CD4-positive, alpha-beta T cell treated with Interleukin-21 for 1 hour (primary cell): ENCODE measurements around the gene RUFY2.
"Not testable (repeated sequence)": the region's sequence is repeated elsewhere in the genome, so short reads cannot be mapped to it uniquely, and the experiment has no call there.

Experiments used
- DNase-seq: peaks from one replicate; pipeline ENCODE4 v3.0.0-alpha.2; 2020

RUFY2 gene

GRCh38 chr10:68406815-68407548 is at the start of gene RUFY2:
TSS of gene RUFY2 (minus strand) at chr10:68407277. CDS start at chr10:68407189, 88 bp downstream.
- peak; percentile 80 for DNase-seq

DNA sequence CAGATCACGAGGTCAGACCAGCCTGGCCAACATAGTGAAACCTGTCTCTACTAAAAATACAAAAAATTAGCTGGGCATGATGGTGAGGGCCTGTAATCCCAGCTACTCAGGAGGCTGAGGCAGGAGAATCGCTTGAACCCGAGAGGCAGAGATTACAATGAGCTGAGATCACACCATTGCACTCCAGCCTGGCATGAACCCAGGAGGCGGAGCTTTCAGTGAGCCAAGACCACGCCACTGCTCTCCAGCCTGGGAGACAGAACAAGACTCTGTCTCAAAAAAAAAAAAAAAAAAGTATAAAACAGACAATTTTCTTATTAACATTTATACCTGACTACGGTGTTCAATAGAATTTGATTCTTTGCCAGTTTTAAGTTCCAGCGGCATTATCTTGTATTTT is 42.6 kb upstream of the RUFY2 start:
- not testable (repeated sequence) for DNase-seq

DNA sequence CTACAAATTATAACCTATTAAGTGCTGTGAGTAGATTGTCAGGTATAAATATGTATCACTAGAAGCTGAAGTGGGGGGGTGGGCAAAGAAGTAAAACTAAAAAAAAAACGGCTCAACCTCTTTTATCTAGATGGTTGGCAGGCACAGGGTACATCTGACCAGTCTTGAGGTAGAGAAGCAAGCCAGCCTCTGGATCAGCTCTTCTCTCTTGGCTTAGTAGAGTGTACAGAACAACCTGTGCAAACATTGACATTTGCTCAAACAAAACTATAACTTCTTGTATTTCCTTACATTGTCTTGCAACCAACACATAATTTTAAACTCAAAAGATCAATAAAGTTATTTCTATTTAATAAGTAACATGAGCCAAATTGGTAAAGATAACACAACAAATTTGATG is 39.1 kb upstream of the RUFY2 start:
- DNase-seq = no peak

- DNase-seq = no peak
Measured at GRCh38 chr10:68442971-68443370, 35.9 kb upstream of the RUFY2 start.

DNA sequence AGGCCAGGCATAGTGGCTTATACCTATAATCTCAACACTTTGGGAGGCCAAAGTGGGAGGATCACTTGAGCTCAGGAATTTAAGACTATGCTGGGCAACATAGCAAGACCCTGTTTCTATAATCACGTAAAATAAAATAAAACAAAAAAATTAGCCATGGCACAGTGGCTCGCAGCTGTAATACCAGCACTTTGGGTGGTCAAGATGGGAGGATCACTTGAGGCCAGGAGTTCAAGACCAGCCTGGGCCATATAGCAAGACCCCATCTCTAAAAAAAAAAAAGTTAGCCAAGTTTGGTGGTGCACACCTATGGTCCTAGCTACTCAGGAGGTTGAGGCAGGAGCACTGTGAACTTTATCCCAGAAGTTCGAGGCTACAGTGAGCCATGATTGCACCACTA is 33.8 kb upstream of the RUFY2 start:
- DNase-seq = no peak

- no peak for DNase-seq
Measured at GRCh38 chr10:68435803-68436202, 28.7 kb upstream of the RUFY2 start.

- no peak for DNase-seq
Measured at GRCh38 chr10:68434657-68435056, 27.6 kb upstream of the RUFY2 start.

- no peak for DNase-seq
Measured at GRCh38 chr10:68428396-68429104, 21.5 kb upstream of the RUFY2 start.

GRCh38 chr10:68424454-68425014 is 17.5 kb upstream of the RUFY2 start:
- DNase-seq = no peak

DNA sequence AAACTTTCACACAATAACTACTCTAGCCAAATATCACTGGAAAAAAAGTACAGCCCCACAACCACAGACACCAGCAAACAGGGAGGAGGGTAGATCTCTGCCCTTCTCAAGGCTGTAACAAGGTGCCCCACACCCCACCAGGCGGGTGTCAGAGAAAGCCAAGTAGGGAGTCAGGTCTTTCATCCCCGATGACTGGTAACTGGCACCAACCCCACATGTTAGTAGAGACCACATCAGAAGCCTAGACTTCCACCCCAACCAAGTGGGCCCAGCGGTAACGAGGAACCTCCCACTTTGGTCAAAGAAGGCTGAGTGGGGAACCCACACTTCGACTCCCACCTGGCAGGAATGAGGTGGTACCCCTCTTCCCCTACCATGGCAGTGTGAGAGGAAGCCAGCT is 16.4 kb upstream of the RUFY2 start:
- peak; percentile 17 for DNase-seq

DNA sequence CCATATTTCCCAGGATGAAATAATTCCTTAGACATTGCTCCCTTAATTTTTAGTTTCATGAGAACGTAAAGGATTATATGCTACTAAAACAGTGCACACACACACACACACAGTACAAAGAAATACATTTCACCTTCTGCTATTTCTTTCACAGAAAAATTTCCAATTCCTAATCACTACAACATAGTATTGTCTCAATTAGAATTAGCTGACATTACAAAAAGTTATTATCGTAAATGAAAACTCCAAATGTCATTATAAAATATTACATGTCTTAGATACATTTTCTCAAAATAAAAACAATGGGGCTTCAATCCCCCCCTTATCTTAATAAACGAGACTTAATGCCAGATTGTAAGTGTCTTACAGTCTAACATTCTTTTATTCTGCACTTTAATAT is 12.3 kb upstream of the RUFY2 start:
- DNase-seq = no peak

DNA sequence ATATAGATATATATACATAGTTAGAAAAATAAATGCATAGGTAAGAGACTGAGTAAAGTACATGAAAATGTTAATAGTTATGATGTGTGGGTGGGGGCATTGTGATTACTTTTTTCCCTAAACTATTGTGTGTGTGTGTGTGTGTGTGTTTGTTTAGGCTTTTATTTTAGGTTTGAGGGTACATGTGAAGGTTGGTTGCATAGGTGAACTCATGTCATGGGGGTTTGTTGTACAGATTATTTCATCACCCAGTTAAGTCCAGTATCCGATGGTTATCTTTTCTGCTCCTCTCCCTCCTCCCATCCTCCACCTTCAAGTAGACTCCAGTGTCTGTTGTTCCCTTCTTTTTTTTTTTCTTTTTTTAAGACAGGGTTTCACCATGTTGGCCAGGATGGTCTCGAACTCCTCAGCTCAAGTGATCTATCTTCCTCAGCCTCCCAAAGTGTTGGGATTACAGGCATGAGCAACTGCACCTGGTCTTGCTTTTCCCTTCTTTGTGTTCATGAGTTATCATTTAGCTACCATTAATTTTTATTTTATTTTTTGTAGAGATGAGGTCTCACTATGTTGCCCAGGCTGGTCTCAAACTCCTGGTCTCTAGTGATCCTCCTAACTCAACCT is 1.9 kb upstream of the RUFY2 start:
- no peak for DNase-seq

- DNase-seq = peak; percentile 21
Measured at GRCh38 chr10:68406111-68406814, 814 bp downstream of the RUFY2 start.

GRCh38 chr10:68403701-68404100 is 3.4 kb downstream of the RUFY2 start:
- DNase-seq = no peak

DNA sequence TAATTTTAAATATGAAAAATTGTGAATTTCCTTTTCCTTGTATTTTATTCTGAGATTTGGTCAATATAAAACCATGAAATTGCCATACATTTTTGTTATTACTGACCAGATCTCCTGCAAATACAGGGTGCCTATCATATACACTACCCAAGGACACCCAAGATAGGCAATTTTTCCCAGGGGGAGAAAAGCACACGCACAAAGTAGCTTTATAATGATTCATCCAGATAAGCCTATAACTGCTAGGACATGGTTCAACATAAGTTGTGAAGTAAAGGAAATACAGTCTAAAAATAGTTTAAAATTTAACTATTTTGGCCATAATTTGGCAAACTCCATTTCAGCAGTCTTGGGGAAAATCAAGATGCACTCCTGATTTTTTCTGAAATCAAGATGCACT is 4.8 kb downstream of the RUFY2 start:
- DNase-seq = no peak

DNA sequence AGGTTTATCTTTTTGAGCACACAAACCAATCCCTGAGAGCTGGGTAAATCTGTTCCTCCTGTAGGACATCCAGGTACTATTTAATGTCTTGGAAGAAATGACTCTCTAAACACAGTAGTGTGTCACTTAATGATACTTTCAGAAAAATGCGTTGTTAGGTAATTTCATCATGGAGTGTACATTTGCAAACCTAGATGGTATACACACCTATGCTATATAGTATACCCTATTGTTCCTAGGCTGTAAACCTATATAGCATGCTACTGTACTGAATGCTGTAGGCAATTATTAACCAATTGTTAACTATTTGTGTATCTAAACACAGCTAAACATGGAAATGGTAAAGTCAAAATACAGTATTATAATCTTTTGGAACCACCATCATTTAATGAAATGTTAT is 10.1 kb downstream of the RUFY2 start:
- no peak for DNase-seq

DNA sequence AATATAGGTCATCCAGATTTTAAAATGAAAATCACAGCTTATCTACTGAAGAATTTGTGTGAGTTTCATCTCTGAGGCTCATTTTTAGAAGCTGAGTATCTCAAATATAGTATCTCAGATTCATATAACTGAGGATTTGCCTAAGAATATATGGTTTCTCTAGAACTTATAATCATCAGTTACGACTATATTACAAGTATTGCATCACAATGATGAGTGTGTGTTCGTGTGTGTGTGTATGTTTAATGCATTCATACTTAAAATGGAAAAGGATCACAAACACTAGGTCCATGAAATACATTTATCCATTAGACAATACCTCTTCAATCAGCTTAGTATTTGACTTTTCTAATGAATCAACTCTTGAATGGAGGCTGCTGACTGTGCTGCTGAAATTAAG is 21.3 kb downstream of the RUFY2 start:
- no peak for DNase-seq

DNA sequence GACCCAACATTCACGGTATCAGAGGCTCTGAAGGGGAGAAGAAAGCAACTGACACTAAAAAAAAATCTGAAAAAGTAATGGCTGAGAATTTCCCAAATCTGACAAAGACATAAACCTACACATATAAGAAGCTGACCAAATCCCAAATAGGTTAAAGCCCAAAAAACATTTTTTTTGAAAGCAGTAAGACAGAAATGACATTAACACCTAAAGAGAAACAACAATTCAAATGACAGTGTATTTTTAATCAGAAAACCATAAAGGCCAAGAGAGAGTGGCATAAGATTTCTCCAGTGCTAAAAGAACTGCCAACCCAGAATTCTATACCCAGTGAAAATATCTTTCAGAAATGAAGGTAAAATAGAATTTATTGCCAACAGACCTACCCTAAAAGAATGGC is 35.5 kb downstream of the RUFY2 start:
- no peak for DNase-seq

DNA sequence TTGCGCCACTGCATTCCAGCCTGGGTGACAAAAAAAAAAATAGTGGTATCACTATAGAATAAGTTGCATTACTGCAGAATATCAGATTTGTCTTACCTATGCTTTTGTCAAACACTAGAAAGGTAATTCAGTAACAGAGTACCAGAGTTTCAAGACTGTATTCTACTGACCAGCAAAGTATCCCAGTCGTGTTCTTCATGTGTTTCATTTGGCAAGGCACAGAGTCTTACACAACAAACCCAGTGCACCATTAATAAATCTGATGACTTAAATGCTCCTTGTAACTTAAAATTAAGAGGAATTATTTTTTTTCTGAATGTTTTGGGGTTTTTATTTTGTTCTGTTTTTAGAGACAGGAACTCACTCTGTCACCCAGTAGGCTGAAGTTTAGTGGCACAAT is 40.0 kb downstream of the RUFY2 start:
- DNase-seq = no peak

DNA sequence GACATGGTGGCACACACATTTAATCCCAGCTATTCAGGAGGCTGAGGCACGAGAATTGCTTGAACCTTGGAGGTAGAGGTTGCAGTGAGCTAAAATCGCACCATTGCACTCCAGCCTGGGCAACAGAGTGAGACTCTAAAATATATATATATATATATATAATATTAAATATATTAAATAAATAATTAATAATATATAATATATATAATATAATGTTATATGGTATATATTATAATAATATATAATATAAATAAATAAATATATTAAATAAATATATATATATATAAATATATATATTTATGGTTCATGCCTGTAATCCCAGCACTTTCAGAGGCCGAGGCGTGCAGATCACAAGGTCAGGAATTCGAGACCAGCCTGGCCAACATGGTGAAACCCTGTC is 40.5 kb downstream of the RUFY2 start:
- DNase-seq = no peak

DNA sequence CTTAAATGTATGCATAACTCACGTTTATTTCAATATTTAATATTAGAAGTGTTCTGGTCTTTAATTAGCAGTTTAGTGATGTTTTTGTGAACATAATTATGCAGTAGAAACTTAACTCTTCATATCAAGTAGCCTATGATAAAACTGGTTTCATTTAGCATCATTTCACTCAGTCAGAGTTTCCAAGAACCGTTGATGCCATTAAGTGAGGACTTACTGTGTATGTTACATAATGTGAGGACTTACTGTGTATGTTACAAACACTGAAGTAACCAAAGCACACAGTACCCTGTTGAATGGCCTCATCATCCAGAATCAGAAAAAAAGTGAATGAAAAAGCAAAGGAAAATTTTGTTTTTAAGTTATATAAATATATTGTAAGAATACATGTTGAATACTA is 41.5 kb downstream of the RUFY2 start:
- no peak for DNase-seq

DNA sequence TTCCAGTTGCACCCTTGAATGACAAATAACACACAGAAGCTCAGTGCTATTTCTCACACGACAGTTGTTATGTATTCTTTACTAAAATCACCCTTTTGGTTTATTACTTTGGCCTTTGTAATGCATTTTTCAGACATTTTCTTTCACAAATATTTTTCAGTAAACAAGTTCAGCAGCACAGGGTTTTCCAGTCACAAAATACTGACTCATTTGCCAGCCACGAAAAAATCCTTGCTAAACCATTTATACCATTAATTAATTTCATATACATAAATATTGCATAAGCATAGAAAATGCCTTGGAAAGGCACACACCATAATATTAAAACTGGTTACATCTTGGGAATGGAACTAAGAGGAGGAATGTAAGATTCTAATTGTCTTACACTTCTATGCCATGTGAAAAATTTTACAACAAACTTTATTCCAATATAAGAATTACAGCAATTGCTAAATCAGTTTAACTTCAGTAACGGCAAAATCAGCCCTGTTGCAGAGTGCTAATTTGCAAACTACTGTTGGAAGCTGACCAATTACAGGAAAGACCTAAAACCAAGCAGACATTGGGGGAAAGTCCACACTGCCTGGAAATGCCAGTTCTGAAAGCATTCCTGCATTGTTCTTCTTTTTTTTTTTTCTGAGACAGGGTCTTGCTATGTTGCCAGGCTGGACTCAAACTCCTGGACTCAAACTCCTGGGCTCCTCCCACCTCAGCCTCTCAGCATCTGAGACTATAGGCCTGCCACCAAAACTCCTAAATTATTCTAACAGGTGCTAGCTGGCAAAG is 42.8 kb downstream of the RUFY2 start:
- DNase-seq = no peak
